Liver (tissue), 9 donors: Measurements from ENCODE around the gene DDX54. TPM values are rescaled to one million over a fixed set of nuclear protein-coding genes. Genes with fewer than 3 reads are reported as not detected.

Source experiments
- DNase-seq: peaks from one replicate; pipeline ENCODE4 v3.0.0-alpha.2; 2017; ENCODE audit warnings: low spot score
- H3K27ac ChIP-seq, 2 donors: one replicate each; pipeline ENCODE4 v1.7.0; 2013; ENCODE audit warnings: inconsistent platforms in 2 of 2, low read length in 2 of 2, control low read depth in 1 of 2, low read depth in 1 of 2, mild to moderate bottlenecking in 1 of 2
- H3K27me3 ChIP-seq, 4 donors: one replicate each; pipeline versions ENCODE4 v1.6.1 to v1.7.0; 2013; ENCODE audit warnings: low read length in 3 of 4, inconsistent platforms in 1 of 4, mild to moderate bottlenecking in 1 of 4, moderate library complexity in 1 of 4; ENCODE audit not compliant: control insufficient read depth in 4 of 4, insufficient read depth in 4 of 4
- H3K36me3 ChIP-seq, 4 donors: one replicate each; pipeline versions ENCODE4 v1.6.1 to v1.7.0; 2013; ENCODE audit warnings: low read length in 3 of 4, mild to moderate bottlenecking in 3 of 4, low read depth in 1 of 4, moderate library complexity in 1 of 4; ENCODE audit not compliant: control insufficient read depth in 4 of 4, insufficient read depth in 3 of 4
- H3K4me1 ChIP-seq, 4 donors: one replicate each; pipeline versions ENCODE4 v1.6.1 to v1.7.0; 2013; ENCODE audit warnings: low read length in 3 of 4, mild to moderate bottlenecking in 3 of 4, moderate library complexity in 1 of 4; ENCODE audit not compliant: control insufficient read depth in 4 of 4, insufficient read depth in 4 of 4
- H3K4me3 ChIP-seq, 3 donors: one replicate each; pipeline versions ENCODE4 v1.6.1 to v1.7.0; 2013; ENCODE audit warnings: low read length in 3 of 3, control low read depth in 1 of 3, low read depth in 1 of 3, mild to moderate bottlenecking in 1 of 3
- H3K9ac ChIP-seq, 2 donors: one replicate each; pipeline ENCODE4 v1.7.0; 2013; ENCODE audit warnings: low read length in 2 of 2, mild to moderate bottlenecking in 2 of 2, moderate library complexity in 2 of 2, control low read depth in 1 of 2, low read depth in 1 of 2
- H3K9me3 ChIP-seq, 4 donors: one replicate each; pipeline versions ENCODE4 v1.6.1 to v1.7.0; 2013; ENCODE audit warnings: low read length in 3 of 4; ENCODE audit not compliant: control insufficient read depth in 4 of 4
- CTCF ChIP-seq: fragments of 150-350 bp; IDR thresholded peaks from 2 replicates; pipeline ENCODE4 v1.5.1; 2017; ENCODE audit warnings: improper control_type of control experiment, low read depth, low read length; ENCODE audit not compliant: missing input control
- GABPA ChIP-seq, 2 donors: IDR thresholded peaks in 1 of 2; conservative IDR thresholded peaks in 1 of 2; 2 replicates each; pipeline ENCODE4 v1.6.1; 2016; ENCODE audit warnings: antibody characterized with exemption in 2 of 2, mild to moderate bottlenecking in 1 of 2, moderate library complexity in 1 of 2
- HNF4A ChIP-seq, 2 donors: conservative IDR thresholded peaks; 2 replicates each; pipeline ENCODE4 v1.6.1; 2016; ENCODE audit warnings: antibody characterized with exemption in 2 of 2, mild to moderate bottlenecking in 2 of 2
- JUND ChIP-seq, 2 donors: IDR thresholded peaks; 2 replicates each; pipeline ENCODE4 v1.6.1; 2016; ENCODE audit warnings: antibody characterized with exemption in 2 of 2
- MAX ChIP-seq: IDR thresholded peaks from 2 replicates; pipeline ENCODE4 v1.6.1; 2016; ENCODE audit warnings: antibody characterized with exemption
- NR2F2 ChIP-seq: IDR thresholded peaks from 2 replicates; pipeline ENCODE4 v1.6.1; 2016; ENCODE audit warnings: antibody characterized with exemption
- REST ChIP-seq: IDR thresholded peaks from 2 replicates; pipeline ENCODE4 v1.6.1; 2016; ENCODE audit warnings: antibody characterized with exemption, mild to moderate bottlenecking
- RXRA ChIP-seq, 2 donors: IDR thresholded peaks; 2 replicates each; pipeline ENCODE4 v1.6.1; 2017 to 2018; ENCODE audit warnings: antibody characterized with exemption in 2 of 2, mild to moderate bottlenecking in 1 of 2
- SP1 ChIP-seq: IDR thresholded peaks from 2 replicates; pipeline ENCODE4 v1.6.1; 2018; ENCODE audit warnings: antibody characterized with exemption, mild to moderate bottlenecking
- TAF1 ChIP-seq: conservative IDR thresholded peaks from 2 replicates; pipeline ENCODE4 v1.6.1; 2016; ENCODE audit warnings: antibody characterized with exemption, mild to moderate bottlenecking
- YY1 ChIP-seq: IDR thresholded peaks from 2 replicates; pipeline ENCODE4 v1.6.1; 2016; ENCODE audit warnings: antibody characterized with exemption, mild to moderate bottlenecking
- WGBS: extraction: QIAGEN DNeasy Blood & Tissue Kit; methylation state at CpG from one replicate; pipeline ENCODE4 v1.1.7; 2013; 5-methylcytosine and 5-hydroxymethylcytosine counted together
- polyA plus RNA-seq, 2 donors: library from polyadenylated mRNA; stranded (reverse) in 1 of 2; unstranded in 1 of 2; fragments of 200-250 nt in 1 of 2; fragments of >200 nt in 1 of 2; fragmentation: Nextera tagmentation in 1 of 2; extraction: Ambion mirVana in 1 of 2; gene quantifications; one replicate each; pipeline versions ENCODE4 v1.2.1 to v1.2.3, GENCODE V29; 2013 to 2015
- total RNA-seq, 2 donors: library from RNA; depleted of rRNA; stranded (reverse); fragments of >200 nt; gene quantifications; one replicate each; pipeline ENCODE4 v1.2.3, GENCODE V29; 2014
- donor health status: healthy.
- donor health status: healthy.
- donor health status: healthy.
- donor health status: healthy.
- donor health status: healthy.

Gene DDX54
- total and polyA plus RNA-seq, 4 donors: 20.2 to 28.4 (median 21.6) TPM

DNA sequence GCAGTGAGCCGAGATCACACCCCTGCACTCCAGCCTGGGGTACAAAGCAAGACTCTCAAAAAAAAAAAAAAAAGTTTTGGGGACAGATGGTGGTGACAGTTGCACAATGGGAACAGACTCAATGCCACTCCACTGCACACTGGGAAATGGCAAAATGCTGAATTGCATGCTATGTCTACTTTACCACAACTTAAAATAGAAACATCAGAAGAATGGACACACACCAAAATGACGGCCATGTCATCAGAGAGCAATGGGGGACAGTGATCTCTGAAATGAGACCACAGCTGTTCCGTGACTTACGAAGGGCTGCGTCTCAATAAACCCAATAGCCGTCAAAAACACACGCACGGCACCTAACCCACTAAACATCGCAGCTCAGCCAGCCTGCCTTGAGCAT is 13.7 kb downstream of the DDX54 start:
- H3K9ac ChIP-seq: no peak overlapping the region
- H3K36me3 ChIP-seq: peaks cover 25 to 67% (median 47%) of the 10 kb centered on the region in 4 donors
- no peaks in the 10 kb centered on the region for H3K27me3 ChIP-seq
- no peak overlapping the region for H3K4me3 ChIP-seq
- no peaks in the 10 kb centered on the region for H3K4me1 ChIP-seq
- H3K9me3 ChIP-seq: no peaks in the 10 kb centered on the region
- WGBS: 96% methylated on average over 9 of the region's 9 CpGs
- H3K27ac ChIP-seq: no peak overlapping the region
- DNase-seq: no peak
- no peak for TF ChIP-seq GABPA (IDR thresholded peaks at IDR 0.05 in 1 of 2, conservative IDR thresholded peaks at IDR 0.05 in 1 of 2)
- TF ChIP-seq YY1: no peak
- no peak for TF ChIP-seq NR2F2
- no peak for TF ChIP-seq CTCF
- TF ChIP-seq RXRA (IDR thresholded peaks at IDR 0.05): no peak
- TF ChIP-seq MAX: no peak
- TF ChIP-seq SP1: no peak
- TF ChIP-seq TAF1: no peak

DNA sequence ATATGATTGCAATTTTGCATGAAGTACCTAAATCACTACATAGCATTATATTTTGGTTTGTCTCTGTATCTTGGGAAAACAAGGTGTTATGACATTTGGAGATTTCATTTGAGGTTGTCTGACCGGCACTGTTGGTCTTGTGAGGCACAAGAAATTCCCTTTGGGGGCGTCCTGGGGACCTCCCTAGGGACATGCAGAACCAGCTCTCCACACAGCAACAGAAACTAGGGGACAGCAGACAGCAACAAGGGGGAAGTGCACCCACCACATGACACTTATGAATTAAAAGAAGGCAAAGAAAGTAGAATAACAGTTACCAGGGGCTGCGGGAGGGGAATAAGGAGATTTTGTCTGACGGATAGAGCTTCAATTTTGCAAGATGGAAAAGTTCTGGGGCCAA is 14.4 kb downstream of the DDX54 start:
- H3K36me3 ChIP-seq: peaks cover 25 to 67% (median 47%) of the 10 kb centered on the region in 4 donors
- no peak overlapping the region for H3K9ac ChIP-seq
- no peak overlapping the region for H3K4me3 ChIP-seq
- H3K27me3 ChIP-seq: no peaks in the 10 kb centered on the region
- H3K27ac ChIP-seq: no peak overlapping the region
- 97% methylated on average over 4 of the region's 4 CpGs for WGBS
- no peaks in the 10 kb centered on the region for H3K9me3 ChIP-seq
- no peak for DNase-seq
- TF ChIP-seq JUND (IDR thresholded peaks at IDR 0.05) (no peak), HNF4A (conservative IDR thresholded peaks at IDR 0.05) (no peak), REST (no peak), CTCF (no peak), YY1 (no peak), GABPA (IDR thresholded peaks at IDR 0.05 in 1 of 2, conservative IDR thresholded peaks at IDR 0.05 in 1 of 2) (no peak), NR2F2 (no peak)
- no peaks in the 10 kb centered on the region for H3K4me1 ChIP-seq
